IPS-20b (cell line): ENCODE data around the gene ZNRF2.

Experiments
- H3K27ac ChIP-seq: one replicate; pipeline ENCODE4 v1.5.1; 2013; ENCODE audit warnings: low read length
- H3K27me3 ChIP-seq: 2 replicates; pipeline ENCODE4 v1.6.1; 2013; ENCODE audit warnings: mild to moderate bottlenecking, low read length, inconsistent platforms; ENCODE audit not compliant: insufficient read depth
- H3K36me3 ChIP-seq: 2 replicates; pipeline ENCODE4 v1.6.1; 2013; ENCODE audit warnings: low read depth, mild to moderate bottlenecking, inconsistent platforms, low read length, moderate library complexity; ENCODE audit not compliant: insufficient read depth
- H3K4me1 ChIP-seq: 2 replicates; pipeline ENCODE4 v1.6.1; 2013; ENCODE audit warnings: mild to moderate bottlenecking, control low read depth, inconsistent platforms, low read length, moderate library complexity; ENCODE audit not compliant: insufficient read depth
- H3K4me3 ChIP-seq: 2 replicates; pipeline ENCODE4 v1.5.1; 2013; ENCODE audit warnings: mild to moderate bottlenecking, low read length, inconsistent platforms
- H3K9ac ChIP-seq: 2 replicates; pipeline ENCODE4 v1.6.1; 2013; ENCODE audit warnings: low read depth, mild to moderate bottlenecking, inconsistent platforms, low read length, moderate library complexity
- H3K9me3 ChIP-seq: 2 replicates; pipeline ENCODE4 v1.6.1; 2013; ENCODE audit warnings: mild to moderate bottlenecking, low read depth, low read length, inconsistent platforms; ENCODE audit not compliant: insufficient read depth

The ZNRF2 gene

GRCh38 chr7:30284298-30285066 is at the start of gene ZNRF2:
TSS of gene ZNRF2 (plus strand) at chr7:30284597. CDS start at chr7:30285358, 761 bp downstream.
- peaks cover 18% of the 10 kb centered on the region for H3K4me1 ChIP-seq

GRCh38 chr7:30237271-30237695 is 47.1 kb upstream of the ZNRF2 start:
- Histone ChIP-seq H3K9ac (no peak overlapping the region), H3K27me3 (no peaks in the 10 kb centered on the region), H3K4me1 (no peaks in the 10 kb centered on the region), H3K4me3 (no peak overlapping the region), H3K27ac (no peak overlapping the region), H3K36me3 (no peaks in the 10 kb centered on the region), H3K9me3 (no peaks in the 10 kb centered on the region)

More at GRCh38 chr7:30284298-30285066, at the start of gene ZNRF2:
- Histone ChIP-seq H3K9ac (peak within 1 kb of the TSS; percentile 71; the same call in 1 of the 2 replicates), H3K4me3 (peak within 1 kb of the TSS; percentile 71), H3K27ac (no peak within 1 kb of the TSS), H3K9me3 (no peaks in the 10 kb centered on the region), H3K27me3 (peaks cover 8% of the 10 kb centered on the region; the same call in 1 of the 2 replicates), H3K36me3 (no peaks in the 10 kb centered on the region)

- Histone ChIP-seq H3K27me3 (no peaks in the 10 kb centered on the region), H3K4me3 (no peak overlapping the region), H3K9me3 (no peaks in the 10 kb centered on the region), H3K27ac (no peak overlapping the region), H3K36me3 (no peaks in the 10 kb centered on the region), H3K4me1 (no peaks in the 10 kb centered on the region), H3K9ac (no peak overlapping the region)
These were observed 45.5 kb upstream of the ZNRF2 start for GRCh38 chr7:30238721-30239441.

- H3K27me3 ChIP-seq, result no peaks in the 10 kb centered on the region
- no peak overlapping the region for H3K9ac ChIP-seq
- no peaks in the 10 kb centered on the region for H3K36me3 ChIP-seq
- no peak overlapping the region for H3K4me3 ChIP-seq
- no peak overlapping the region for H3K27ac ChIP-seq
- H3K4me1 ChIP-seq, result no peaks in the 10 kb centered on the region
- H3K9me3 ChIP-seq, result no peaks in the 10 kb centered on the region
These were observed 44.1 kb upstream of the ZNRF2 start for GRCh38 chr7:30240106-30240800.

- Histone ChIP-seq H3K9ac (no peak overlapping the region), H3K4me3 (no peak overlapping the region), H3K9me3 (no peaks in the 10 kb centered on the region), H3K36me3 (no peaks in the 10 kb centered on the region), H3K27me3 (no peaks in the 10 kb centered on the region), H3K4me1 (no peaks in the 10 kb centered on the region), H3K27ac (no peak overlapping the region)
These were observed 42.6 kb upstream of the ZNRF2 start for GRCh38 chr7:30241767-30242166.

- Histone ChIP-seq H3K9ac (no peak overlapping the region), H3K9me3 (no peaks in the 10 kb centered on the region), H3K27me3 (no peaks in the 10 kb centered on the region), H3K27ac (no peak overlapping the region), H3K36me3 (no peaks in the 10 kb centered on the region), H3K4me3 (no peak overlapping the region), H3K4me1 (no peaks in the 10 kb centered on the region)
These were observed 40.1 kb upstream of the ZNRF2 start for GRCh38 chr7:30244340-30244739.

- Histone ChIP-seq H3K9ac (no peak overlapping the region), H3K27ac (no peak overlapping the region), H3K27me3 (no peaks in the 10 kb centered on the region), H3K36me3 (no peaks in the 10 kb centered on the region), H3K4me3 (no peak overlapping the region), H3K9me3 (no peaks in the 10 kb centered on the region), H3K4me1 (no peaks in the 10 kb centered on the region)
These were observed 38.5 kb upstream of the ZNRF2 start for GRCh38 chr7:30245913-30246312.

GRCh38 chr7:30246392-30246791 is 38.0 kb upstream of the ZNRF2 start:
- H3K4me3 ChIP-seq, result no peak overlapping the region
- no peak overlapping the region for H3K27ac ChIP-seq
- H3K36me3 ChIP-seq, result no peaks in the 10 kb centered on the region
- H3K4me1 ChIP-seq, result no peaks in the 10 kb centered on the region
- H3K9me3 ChIP-seq, result no peaks in the 10 kb centered on the region
- H3K9ac ChIP-seq, result no peak overlapping the region
- H3K27me3 ChIP-seq, result no peaks in the 10 kb centered on the region

- H3K36me3 ChIP-seq, result no peaks in the 10 kb centered on the region
- H3K9me3 ChIP-seq, result no peaks in the 10 kb centered on the region
- H3K27me3 ChIP-seq, result no peaks in the 10 kb centered on the region
- no peak overlapping the region for H3K4me3 ChIP-seq
- H3K27ac ChIP-seq, result no peak overlapping the region
- no peaks in the 10 kb centered on the region for H3K4me1 ChIP-seq
- H3K9ac ChIP-seq, result no peak overlapping the region
These were observed 36.6 kb upstream of the ZNRF2 start for GRCh38 chr7:30247541-30248401.

GRCh38 chr7:30249316-30249715 is 35.1 kb upstream of the ZNRF2 start:
- no peaks in the 10 kb centered on the region for H3K36me3 ChIP-seq
- no peaks in the 10 kb centered on the region for H3K9me3 ChIP-seq
- no peaks in the 10 kb centered on the region for H3K27me3 ChIP-seq
- no peaks in the 10 kb centered on the region for H3K4me1 ChIP-seq
- no peak overlapping the region for H3K9ac ChIP-seq
- H3K27ac ChIP-seq, result no peak overlapping the region
- H3K4me3 ChIP-seq, result no peak overlapping the region
